ENCODE results near the gene CCDC24. TPM values are rescaled to one million over a fixed set of nuclear protein-coding genes. Genes with fewer than 3 reads are reported as not detected.

Gene CCDC24
- total RNA-seq, 3 donors from 2014 or later (not counting 1 experiment from before 2014, with no cell fraction given) = 3.8 to 5.2 (median 3.9) TPM

DNA sequence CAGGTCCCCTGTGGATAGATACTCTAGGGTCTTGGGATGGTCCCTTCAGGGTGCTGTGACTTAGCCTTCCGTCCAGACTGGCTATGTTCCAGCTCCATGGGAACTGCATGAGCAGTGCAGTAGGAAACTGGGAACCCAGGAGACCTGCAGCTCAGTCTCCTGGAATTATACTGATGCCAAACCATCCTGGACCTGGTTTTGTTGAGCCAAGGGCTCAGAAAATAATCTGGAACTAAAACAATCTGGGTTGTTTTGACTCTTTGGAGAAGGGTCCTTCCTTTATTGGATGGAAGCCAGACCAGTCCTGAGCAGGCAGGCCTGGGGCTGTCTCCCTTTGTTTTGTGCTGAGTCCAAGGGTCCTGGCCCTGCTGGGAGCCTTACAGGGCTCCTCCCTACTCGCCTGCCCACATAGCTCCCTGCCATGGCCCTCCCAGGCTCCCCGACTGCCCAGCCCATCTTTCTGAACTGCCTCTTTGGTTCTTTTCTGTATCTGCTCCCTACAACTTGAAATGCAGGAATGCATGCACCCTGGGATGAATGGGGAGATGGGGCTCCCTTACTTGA is 43.4 kb upstream of the CCDC24 start:
- Histone ChIP-seq H3K4me3 (ENCODE audit: low read length) (no peak overlapping the region), H3K27ac (ENCODE audit: low read length) (no peak overlapping the region), H3K4me1 (ENCODE audit: control insufficient read depth, insufficient read depth, low read length) (peaks cover 33% of the 10 kb centered on the region), H3K27me3 (ENCODE audit: control insufficient read depth, insufficient read depth, low read length) (no peaks in the 10 kb centered on the region), H3K36me3 (ENCODE audit: control insufficient read depth, insufficient read depth, low read length) (peaks cover 2% of the 10 kb centered on the region), H3K9me3 (ENCODE audit: control insufficient read depth, insufficient read depth, low read length) (no peaks in the 10 kb centered on the region)
- WGBS (ENCODE audit: insufficient coverage) = 76% methylated on average over 3 of the region's 3 CpGs
- Mint-ChIP-seq H3K4me1 (peaks cover 35 to 61% of the 10 kb centered on the region in 2 donors), H3K27me3 (ENCODE audit: low read depth in 2 of 2) (no peaks in the 10 kb centered on the region), H3K36me3 (no peaks in the 10 kb centered on the region), H3K27ac (peak overlapping the region; percentile 57 to 98), H3K4me3 (peak overlapping the region; percentile 91), H3K9me3 (no peaks in the 10 kb centered on the region)
- DNase-seq (no peak), ATAC-seq (no peak)
- TF ChIP-seq, protein P1, sequence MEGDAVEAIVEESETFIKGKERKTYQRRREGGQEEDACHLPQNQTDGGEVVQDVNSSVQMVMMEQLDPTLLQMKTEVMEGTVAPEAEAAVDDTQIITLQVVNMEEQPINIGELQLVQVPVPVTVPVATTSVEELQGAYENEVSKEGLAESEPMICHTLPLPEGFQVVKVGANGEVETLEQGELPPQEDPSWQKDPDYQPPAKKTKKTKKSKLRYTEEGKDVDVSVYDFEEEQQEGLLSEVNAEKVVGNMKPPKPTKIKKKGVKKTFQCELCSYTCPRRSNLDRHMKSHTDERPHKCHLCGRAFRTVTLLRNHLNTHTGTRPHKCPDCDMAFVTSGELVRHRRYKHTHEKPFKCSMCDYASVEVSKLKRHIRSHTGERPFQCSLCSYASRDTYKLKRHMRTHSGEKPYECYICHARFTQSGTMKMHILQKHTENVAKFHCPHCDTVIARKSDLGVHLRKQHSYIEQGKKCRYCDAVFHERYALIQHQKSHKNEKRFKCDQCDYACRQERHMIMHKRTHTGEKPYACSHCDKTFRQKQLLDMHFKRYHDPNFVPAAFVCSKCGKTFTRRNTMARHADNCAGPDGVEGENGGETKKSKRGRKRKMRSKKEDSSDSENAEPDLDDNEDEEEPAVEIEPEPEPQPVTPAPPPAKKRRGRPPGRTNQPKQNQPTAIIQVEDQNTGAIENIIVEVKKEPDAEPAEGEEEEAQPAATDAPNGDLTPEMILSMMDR (IDR thresholded peaks at IDR 0.05) = no peak
- intact Hi-C loops (cut with micrococcal nuclease) = no loop called here

DNA sequence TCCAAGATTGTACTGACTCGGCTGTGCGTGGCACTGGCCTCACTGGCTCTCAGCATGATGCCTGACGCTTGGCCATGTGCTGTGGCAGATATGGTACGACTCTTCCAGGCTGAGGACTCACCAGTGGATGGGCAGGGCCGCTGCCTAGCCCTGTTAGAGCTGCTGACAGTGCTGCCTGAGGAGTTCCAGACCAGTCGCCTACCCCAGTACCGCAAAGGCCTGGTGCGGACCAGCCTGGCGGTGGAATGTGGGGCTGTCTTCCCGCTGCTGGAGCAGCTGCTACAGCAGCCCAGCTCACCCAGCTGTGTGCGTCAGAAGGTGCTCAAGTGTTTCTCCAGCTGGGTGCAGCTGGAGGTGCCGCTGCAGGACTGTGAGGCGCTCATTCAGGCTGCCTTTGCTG is 41.7 kb upstream of the CCDC24 start:
- H3K9me3 Mint-ChIP-seq = no peaks in the 10 kb centered on the region
- H3K36me3 Mint-ChIP-seq = no peaks in the 10 kb centered on the region
- H3K27ac Mint-ChIP-seq = no peak overlapping the region
- Histone ChIP-seq H3K36me3 (ENCODE audit: control insufficient read depth, insufficient read depth, low read length) (peaks cover 2% of the 10 kb centered on the region), H3K27ac (ENCODE audit: low read length) (no peak overlapping the region), H3K9me3 (ENCODE audit: control insufficient read depth, insufficient read depth, low read length) (no peaks in the 10 kb centered on the region), H3K4me1 (ENCODE audit: control insufficient read depth, insufficient read depth, low read length) (peaks cover 33% of the 10 kb centered on the region), H3K4me3 (ENCODE audit: low read length) (no peak overlapping the region), H3K27me3 (ENCODE audit: control insufficient read depth, insufficient read depth, low read length) (no peaks in the 10 kb centered on the region)
- intact Hi-C loops (cut with micrococcal nuclease) = no loop called here
- WGBS (ENCODE audit: insufficient coverage) = 94% methylated on average over 13 of the region's 13 CpGs
- H3K27me3 Mint-ChIP-seq (ENCODE audit: low read depth in 2 of 2) = no peaks in the 10 kb centered on the region
- TF ChIP-seq, protein P1 (IDR thresholded peaks at IDR 0.05) = no peak
- ATAC-seq (no peak), DNase-seq (no peak)
- H3K4me1 Mint-ChIP-seq = peaks cover 35 to 57% of the 10 kb centered on the region in 2 donors
- no peak overlapping the region for H3K4me3 Mint-ChIP-seq

- no peak overlapping the region for H3K4me3 ChIP-seq (ENCODE audit: low read length)
- no peaks in the 10 kb centered on the region for H3K27me3 Mint-ChIP-seq (ENCODE audit: low read depth in 2 of 2)
- TF ChIP-seq, protein P1 (IDR thresholded peaks at IDR 0.05) = no peak
- no peak overlapping the region for H3K27ac ChIP-seq (ENCODE audit: low read length)
- peaks cover 6% of the 10 kb centered on the region for H3K36me3 ChIP-seq (ENCODE audit: control insufficient read depth, insufficient read depth, low read length)
- H3K36me3 Mint-ChIP-seq = no peaks in the 10 kb centered on the region
- H3K4me1 ChIP-seq (ENCODE audit: control insufficient read depth, insufficient read depth, low read length) = peaks cover 22% of the 10 kb centered on the region
- intact Hi-C loops (cut with micrococcal nuclease) = no loop called here
- no peaks in the 10 kb centered on the region for H3K27me3 ChIP-seq (ENCODE audit: control insufficient read depth, insufficient read depth, low read length)
- no peaks in the 10 kb centered on the region for H3K9me3 Mint-ChIP-seq
- WGBS (ENCODE audit: insufficient coverage) = 97% methylated on average over 4 of the region's 4 CpGs
- ATAC-seq (no peak), DNase-seq (no peak)
- peaks cover 22 to 45% of the 10 kb centered on the region in 2 donors for H3K4me1 Mint-ChIP-seq
- no peak overlapping the region for H3K27ac Mint-ChIP-seq
- no peaks in the 10 kb centered on the region for H3K9me3 ChIP-seq (ENCODE audit: control insufficient read depth, insufficient read depth, low read length)
- H3K4me3 Mint-ChIP-seq = no peak overlapping the region
These were observed 40.1 kb upstream of the CCDC24 start for GRCh38 chr1:43951021-43951985.
